NK-92 treated with Interleukin-12 subunit alpha and Interleukin-12 subunit beta, amount 100 ng/mL, for 24 hours (cell line): ENCODE data around the gene PTCD2.

Source experiments
- DNase-seq: peaks from one replicate; lab custom pipeline; 2025; lab: John Stamatoyannopoulos, UW

Gene PTCD2

GRCh38 chr5:72319976-72320752 lies at the start of gene PTCD2, which contains the start of gene MRPS27:
Gene PTCD2, plus strand, starts transcription at chr5:72320373. Its CDS starts 10 bp downstream, at chr5:72320383.
Gene MRPS27, minus strand, starts transcription at chr5:72320240. Its CDS starts 19 bp downstream, at chr5:72320221.
- DNase-seq: peak; percentile 94

- no peak for DNase-seq
Measured at GRCh38 chr5:72271702-72272101, 48.5 kb upstream of the PTCD2 start.

- no peak for DNase-seq
Measured at GRCh38 chr5:72272398-72272797, 47.8 kb upstream of the PTCD2 start.

- no peak for DNase-seq
Measured at GRCh38 chr5:72273547-72273946, 46.6 kb upstream of the PTCD2 start.

- DNase-seq: no peak
Measured at GRCh38 chr5:72276219-72276752, 43.9 kb upstream of the PTCD2 start.

GRCh38 chr5:72280581-72281069 lies 39.5 kb upstream of the PTCD2 start:
- DNase-seq: no peak

GRCh38 chr5:72281430-72281763 lies 38.8 kb upstream of the PTCD2 start:
- no peak for DNase-seq

- DNase-seq: no peak
Measured at GRCh38 chr5:72281764-72282499, 38.2 kb upstream of the PTCD2 start.

- DNase-seq: no peak
Measured at GRCh38 chr5:72282878-72283277, 37.3 kb upstream of the PTCD2 start.

GRCh38 chr5:72283358-72283757 lies 36.8 kb upstream of the PTCD2 start:
- DNase-seq: no peak

GRCh38 chr5:72284559-72285423 lies 35.4 kb upstream of the PTCD2 start:
- no peak for DNase-seq

GRCh38 chr5:72285424-72285821 lies 34.8 kb upstream of the PTCD2 start:
- DNase-seq: no peak

- DNase-seq: no peak
Measured at GRCh38 chr5:72286798-72287197, 33.4 kb upstream of the PTCD2 start.

GRCh38 chr5:72288924-72289323 lies 31.2 kb upstream of the PTCD2 start:
- DNase-seq: no peak

GRCh38 chr5:72290356-72291133 lies 29.6 kb upstream of the PTCD2 start:
- no peak for DNase-seq

GRCh38 chr5:72291601-72292000 lies 28.6 kb upstream of the PTCD2 start:
- no peak for DNase-seq

- DNase-seq: no peak
Measured at GRCh38 chr5:72292411-72292810, 27.8 kb upstream of the PTCD2 start.

- DNase-seq: no peak
Measured at GRCh38 chr5:72293495-72294055, 26.6 kb upstream of the PTCD2 start.

GRCh38 chr5:72294473-72294872 lies 25.7 kb upstream of the PTCD2 start:
- no peak for DNase-seq

- DNase-seq: no peak
Measured at GRCh38 chr5:72295539-72295938, 24.6 kb upstream of the PTCD2 start.

GRCh38 chr5:72296256-72296655 lies 23.9 kb upstream of the PTCD2 start:
- no peak for DNase-seq
